Central memory CD4-positive, alpha-beta T cell (primary cell): ENCODE results near the gene SHC1.
A peak's percentile ranks its signal among the peaks of the same experiment; 100 is the strongest.

ENCODE experiments used
- DNase-seq: peaks from one replicate; pipeline ENCODE4 v3.0.0; 2022

The SHC1 gene

DNA sequence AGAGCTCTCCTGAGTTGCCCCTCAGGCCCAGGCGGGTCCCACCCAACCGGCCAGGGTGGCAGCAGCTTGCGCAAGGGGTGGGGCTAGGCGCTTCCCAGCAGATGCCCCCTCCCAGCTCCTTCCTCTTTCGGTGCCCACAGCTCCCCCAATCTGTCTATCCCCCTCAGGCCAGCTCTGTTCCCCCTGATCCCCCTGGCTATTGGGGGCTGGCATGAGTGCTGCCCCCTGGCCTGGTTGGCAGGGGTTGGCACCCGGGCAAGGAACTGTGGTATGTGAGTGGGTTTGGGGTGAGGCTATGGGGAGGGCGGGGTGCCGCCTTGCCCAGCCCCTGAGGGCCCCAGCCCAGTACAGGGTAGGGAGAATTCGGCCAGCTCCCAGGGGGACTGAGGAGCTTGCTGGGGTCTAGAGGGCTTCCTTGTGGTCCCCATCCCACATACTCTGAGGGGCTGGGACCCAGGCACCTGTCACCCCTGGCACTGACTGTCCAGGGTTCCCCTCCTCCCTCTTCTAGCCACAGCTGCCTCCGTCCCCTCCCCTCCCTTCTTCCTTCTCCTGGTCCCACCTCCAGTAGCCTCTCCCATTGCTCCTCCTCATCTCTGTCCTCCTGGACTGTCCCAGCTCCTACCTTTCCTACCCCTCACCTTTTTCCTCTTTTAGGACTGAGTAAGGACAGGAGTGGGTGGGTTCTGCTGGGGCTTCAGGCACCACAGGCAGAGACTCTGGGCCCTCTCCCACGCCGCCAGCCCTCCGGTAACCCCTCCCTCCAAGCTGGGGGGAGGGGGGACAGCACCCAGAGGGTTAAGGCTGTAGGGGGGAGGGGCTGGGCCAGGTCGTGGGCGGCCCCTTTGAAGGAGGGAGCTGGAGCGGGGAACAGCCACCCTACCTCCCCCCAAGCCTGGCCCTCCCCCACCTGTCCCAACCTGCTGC is 37.7 kb upstream of the SHC1 start:
- no peak for DNase-seq

- no peak for DNase-seq
Observed at GRCh38 chr1:155007251-155007828, 36.8 kb upstream of the SHC1 start.

DNA sequence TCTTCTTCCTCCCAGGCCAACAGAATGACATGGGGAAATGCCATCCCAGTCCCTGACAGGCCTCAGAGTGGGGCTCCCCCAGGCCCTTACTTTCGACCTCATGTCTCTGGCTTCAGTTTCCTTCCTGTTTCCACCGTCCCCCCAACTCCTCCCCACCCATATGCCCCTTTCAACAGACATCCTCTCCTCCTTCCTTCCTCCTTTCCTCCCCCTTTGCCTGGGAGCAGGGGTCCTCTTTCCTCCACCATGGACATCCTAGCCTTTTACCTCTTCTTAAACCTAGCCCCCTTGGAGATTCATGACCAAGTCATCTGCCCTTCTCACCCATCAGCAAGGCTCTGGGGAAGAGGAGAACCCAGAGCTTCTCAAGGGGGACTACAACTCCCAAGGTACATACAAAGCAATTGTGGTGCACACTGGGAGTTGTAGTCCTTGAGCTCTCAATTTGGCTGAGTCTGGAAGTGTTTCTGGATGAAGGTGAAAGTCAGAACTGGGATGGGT is 36.1 kb upstream of the SHC1 start:
- DNase-seq = peak; percentile 43

DNA sequence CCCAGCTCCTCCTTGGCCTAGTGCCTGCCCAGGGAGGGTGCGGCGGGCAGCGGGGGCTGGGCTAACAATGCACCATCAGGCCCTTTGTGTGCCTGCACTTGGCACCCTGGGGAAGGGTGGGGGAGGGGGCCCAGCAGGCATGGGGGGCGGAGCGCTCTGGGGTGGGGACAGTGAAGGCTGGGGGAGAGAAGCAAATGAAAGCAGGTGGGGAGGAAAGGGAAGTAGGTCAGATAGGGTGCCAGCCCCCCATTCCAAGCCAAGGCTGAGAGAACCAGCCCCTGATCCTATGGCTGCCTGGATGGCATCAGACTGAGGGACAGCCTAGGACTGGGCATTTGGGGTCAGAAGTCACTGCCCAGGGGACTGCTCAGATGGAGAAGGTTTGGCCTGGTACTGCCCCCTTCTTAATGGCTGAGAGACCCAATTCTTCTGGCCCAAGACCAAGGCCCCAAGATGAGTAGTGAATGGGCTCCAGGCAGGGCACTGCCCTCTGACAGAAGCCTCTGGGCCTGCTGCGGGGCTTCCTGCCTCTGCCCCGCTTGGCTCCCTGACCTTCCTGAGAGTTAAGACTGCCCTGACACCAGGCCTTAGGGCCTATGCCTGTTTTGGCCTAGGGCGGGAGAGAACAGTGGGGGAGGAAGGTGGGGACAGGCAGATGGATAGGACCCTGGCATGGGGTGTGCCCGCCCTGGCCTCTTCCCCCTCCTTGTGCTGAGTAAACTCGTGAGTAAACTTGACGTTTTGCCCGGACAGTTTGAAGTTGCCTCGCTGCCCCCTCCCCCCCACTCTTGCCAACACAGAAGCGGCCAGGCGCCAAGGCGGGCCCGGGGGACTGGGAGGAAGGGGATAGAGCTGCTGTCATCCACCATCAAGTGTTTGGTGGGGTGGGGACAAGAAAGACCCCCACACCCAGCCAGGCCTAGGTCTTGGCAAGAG is 34.8 kb upstream of the SHC1 start:
- DNase-seq = no peak

- no peak for DNase-seq
Observed at GRCh38 chr1:155004352-155005075, 34.0 kb upstream of the SHC1 start.

GRCh38 chr1:155003766-155004351 is 33.3 kb upstream of the SHC1 start:
- DNase-seq = no peak

DNA sequence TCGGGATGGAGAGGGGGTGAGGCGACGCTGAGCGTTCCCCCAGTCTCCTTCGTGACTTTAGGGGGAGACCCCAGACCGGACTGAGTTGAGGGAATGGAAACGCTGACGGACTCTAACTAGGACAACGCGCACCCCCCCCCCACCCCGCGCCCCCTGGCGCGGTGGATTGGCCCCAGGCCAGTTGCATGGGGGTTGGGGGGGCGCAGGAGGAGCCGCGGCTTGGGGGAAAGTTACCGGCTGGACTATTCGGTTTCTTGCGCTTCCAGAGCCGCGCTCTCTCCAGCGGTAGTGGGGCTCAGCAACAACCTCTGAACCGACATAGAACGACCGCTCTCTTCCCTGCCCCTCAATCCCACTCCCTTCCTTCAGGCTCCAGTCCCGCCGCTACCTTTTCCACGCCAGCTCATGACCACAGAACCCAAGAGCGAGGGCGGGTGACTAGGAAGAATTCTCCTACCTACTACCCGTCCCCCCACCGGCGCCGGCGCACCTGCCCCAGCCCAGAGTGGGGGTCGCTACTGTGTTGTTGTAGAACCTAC is 32.7 kb upstream of the SHC1 start:
- no peak for DNase-seq

GRCh38 chr1:155002464-155003226 is 32.1 kb upstream of the SHC1 start, which contains the start of gene ZBTB7B:
Gene ZBTB7B, plus strand, starts transcription at chr1:155002802. Its CDS starts 11,859 bp downstream, at chr1:155014661.
- DNase-seq = no peak

GRCh38 chr1:155001675-155002463 is 31.3 kb upstream of the SHC1 start:
- DNase-seq = peak; percentile 96

DNA sequence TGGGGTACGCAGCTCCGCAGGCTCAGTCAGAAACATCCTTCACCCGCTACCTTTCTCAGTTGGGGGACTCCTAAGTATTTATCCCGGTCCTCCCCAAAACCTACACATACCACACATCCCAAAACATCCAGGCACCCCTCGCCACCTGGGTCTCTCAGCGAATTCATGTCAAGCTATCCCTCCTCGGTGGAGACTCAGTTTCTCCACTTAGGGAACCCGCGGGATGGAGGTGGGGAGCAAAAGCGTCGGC is 30.8 kb upstream of the SHC1 start:
- DNase-seq = no peak

- DNase-seq = peak; percentile 73
Observed at GRCh38 chr1:155000726-155001424, 30.3 kb upstream of the SHC1 start.

DNA sequence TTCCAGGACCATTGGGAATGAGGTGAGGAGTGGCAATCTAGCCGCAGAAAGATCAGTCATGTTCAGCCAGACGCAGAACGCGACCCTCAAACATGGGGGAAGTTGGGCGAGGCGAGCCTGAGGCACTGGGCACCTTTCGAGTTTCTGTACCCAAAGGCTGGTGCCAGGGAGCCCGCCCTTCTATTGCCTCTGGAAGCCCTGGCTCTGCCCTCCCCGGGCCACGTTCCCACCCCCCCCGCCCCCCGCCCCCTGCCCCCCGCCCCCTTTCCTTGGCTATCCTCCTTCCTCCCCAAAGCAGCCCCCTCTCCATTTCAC is 29.8 kb upstream of the SHC1 start:
- no peak for DNase-seq

DNA sequence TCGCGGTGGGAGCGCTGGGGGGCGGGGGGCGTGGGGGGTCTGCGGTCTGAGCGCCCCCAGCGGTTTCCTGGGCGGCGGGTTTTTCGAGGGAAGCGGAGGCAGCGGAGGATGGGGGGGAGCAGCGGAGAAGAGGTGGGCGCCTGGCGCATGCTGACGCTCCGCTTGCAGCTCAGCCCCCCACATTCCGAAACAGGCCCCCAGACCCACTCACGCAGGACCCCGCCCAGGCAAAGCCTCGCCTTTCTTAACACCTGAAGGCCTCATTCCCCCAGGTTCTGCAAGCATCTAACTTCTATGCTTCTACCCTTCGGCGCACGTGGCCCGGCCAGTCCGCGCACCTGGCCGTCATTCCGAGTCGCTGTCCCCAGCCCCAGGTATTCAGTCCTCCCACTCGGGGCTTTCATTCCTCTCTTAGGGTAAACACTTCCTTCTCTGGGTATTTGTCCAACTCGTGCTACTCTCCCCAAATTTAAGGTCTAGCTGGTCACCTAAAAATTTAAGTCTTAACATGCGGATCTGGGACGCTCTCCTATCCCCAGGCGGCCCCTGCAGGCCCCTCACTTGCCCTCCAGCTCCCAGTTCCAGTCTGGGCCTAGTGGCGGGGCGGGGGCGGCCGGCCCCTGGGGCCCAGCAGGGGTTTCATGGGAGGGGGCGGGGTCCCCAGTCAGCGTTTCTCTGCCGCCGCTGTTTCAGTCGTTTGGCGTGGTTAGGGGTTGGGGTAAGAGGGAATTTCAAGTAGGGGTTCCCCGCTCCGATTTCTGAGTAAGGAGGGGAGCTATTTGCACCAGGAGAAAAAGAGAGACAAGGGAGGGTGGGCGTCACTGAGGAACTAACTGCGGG is 29.2 kb upstream of the SHC1 start:
- DNase-seq = peak; percentile 40

- DNase-seq = peak; percentile 51
Observed at GRCh38 chr1:154998818-154999570, 28.4 kb upstream of the SHC1 start.

GRCh38 chr1:154998201-154998780 is 27.7 kb upstream of the SHC1 start:
- no peak for DNase-seq

- no peak for DNase-seq
Observed at GRCh38 chr1:154996966-154997701, 26.6 kb upstream of the SHC1 start.
